IMR-90 (cell line): Measurements from ENCODE around the gene ACADS. TPM values are rescaled to one million over a fixed set of nuclear protein-coding genes. Genes with fewer than 3 reads are reported as not detected.

ENCODE experiments used
- ATAC-seq: fragments of 200-7000 bp; cut with Tn5 transposase; 2 replicates; pipeline ENCODE4 v1.9.1; 2020; ENCODE audit warnings: low read depth, mild to moderate bottlenecking, moderate library complexity
- BruUV-seq: library from RNA; stranded (reverse); fragments of 400-500 nt; replicated peaks from 2 replicates; lab custom pipeline; 2021; lab: Mats Ljungman, UMichigan
- CTCF ChIA-PET: fragments of 300-600 bp; formaldehyde crosslinking; extraction: SDS; loops from one replicate; lab custom pipeline; 2021; ENCODE audit warnings: antibody characterized with exemption; lab: Yijun Ruan, JAX
- POLR2A ChIA-PET: fragments of 300-600 bp; sonication (Branson Sonifier 250); formaldehyde crosslinking; loops from one replicate; lab custom pipeline; 2022; ENCODE audit warnings: antibody characterized with exemption; ENCODE audit not compliant: unreplicated experiment; lab: Charles Lee
- DNase-seq: peaks from one replicate; pipeline ENCODE4 v3.0.0; 2013
- H2AFZ ChIP-seq: replicated peaks from 2 replicates; pipeline ENCODE3; 2013; ENCODE audit warnings: low read length, mild to moderate bottlenecking; ENCODE audit not compliant: poor library complexity
- H2AK5ac ChIP-seq: 2 replicates; pipeline ENCODE4 v1.6.1; 2013; ENCODE audit warnings: low read depth, low read length, inconsistent platforms
- H2AK9ac ChIP-seq: replicated peaks from 2 replicates; pipeline ENCODE3; 2013; ENCODE audit warnings: mild to moderate bottlenecking, low read depth, low read length, moderate library complexity; ENCODE audit not compliant: poor library complexity
- H2BK120ac ChIP-seq: 2 replicates; pipeline ENCODE4 v1.6.1; 2013; ENCODE audit warnings: low read depth, low read length, inconsistent platforms
- H2BK15ac ChIP-seq: 3 replicates; pipeline ENCODE4 v1.6.1; 2013; ENCODE audit warnings: low read depth, low read length, inconsistent platforms
- H2BK20ac ChIP-seq: 2 replicates; pipeline ENCODE4 v1.6.1; 2013; ENCODE audit warnings: low read depth, mild to moderate bottlenecking, inconsistent platforms, low read length, moderate library complexity
- H2BK5ac ChIP-seq: 2 replicates; pipeline ENCODE4 v1.6.1; 2013; ENCODE audit warnings: mild to moderate bottlenecking, low read depth, low read length, inconsistent platforms; ENCODE audit not compliant: poor library complexity, severe bottlenecking
- H3K14ac ChIP-seq: replicated peaks from 2 replicates; pipeline ENCODE4 v1.6.1; 2013; ENCODE audit warnings: low read depth, low read length, inconsistent platforms
- H3K18ac ChIP-seq: 2 replicates; pipeline ENCODE4 v1.6.1; 2013; ENCODE audit warnings: low read depth, low read length, control low read depth
- H3K23ac ChIP-seq: 2 replicates; pipeline ENCODE4 v1.6.1; 2013; ENCODE audit warnings: low read depth, low read length, inconsistent platforms
- H3K27ac ChIP-seq: 2 replicates; pipeline ENCODE4 v1.5.1; 2013; ENCODE audit warnings: mild to moderate bottlenecking, control low read depth, low read length; ENCODE audit not compliant: insufficient read depth
- H3K27me3 ChIP-seq: 2 replicates; pipeline ENCODE4 v1.6.1; 2013; ENCODE audit warnings: low read length; ENCODE audit not compliant: control insufficient read depth, insufficient read depth
- H3K36me3 ChIP-seq: 2 replicates; pipeline ENCODE4 v1.6.1; 2013; ENCODE audit warnings: low read length, mixed read lengths; ENCODE audit not compliant: control insufficient read depth, insufficient read depth
- H3K4ac ChIP-seq: 2 replicates; pipeline ENCODE4 v1.6.1; 2013; ENCODE audit warnings: low read depth, low read length, inconsistent platforms
- H3K4me1 ChIP-seq: 2 replicates; pipeline ENCODE4 v1.6.1; 2013; ENCODE audit warnings: low read length, mixed read lengths; ENCODE audit not compliant: control insufficient read depth, insufficient read depth
- H3K4me2 ChIP-seq: 2 replicates; pipeline ENCODE4 v1.6.1; 2013; ENCODE audit warnings: low read depth, mild to moderate bottlenecking, control low read depth, low read length, moderate library complexity
- H3K4me3 ChIP-seq: 2 replicates; pipeline ENCODE4 v1.5.1; 2013; ENCODE audit warnings: low read depth, mild to moderate bottlenecking, control low read depth, low read length, moderate library complexity; ENCODE audit not compliant: insufficient read depth
- H3K56ac ChIP-seq: 2 replicates; pipeline ENCODE4 v1.6.1; 2013; ENCODE audit warnings: low read length, inconsistent platforms; ENCODE audit not compliant: insufficient read depth; ENCODE audit errors: extremely low read depth
- H3K79me1 ChIP-seq, 2 experiments: 2 replicates each; pipeline ENCODE4 v1.6.1; 2013; ENCODE audit warnings: low read length in 2 of 2, inconsistent platforms in 1 of 2, low read depth in 1 of 2
- H3K9ac ChIP-seq: 2 replicates; pipeline ENCODE4 v1.6.1; 2013; ENCODE audit warnings: low read depth, low read length, control low read depth
- H3K9me1 ChIP-seq: 2 replicates; pipeline ENCODE4 v1.6.1; 2013; ENCODE audit warnings: low read length, inconsistent platforms; ENCODE audit not compliant: insufficient read depth
- H3K9me3 ChIP-seq: 2 replicates; pipeline ENCODE4 v1.6.1; 2013; ENCODE audit warnings: low read length; ENCODE audit not compliant: control insufficient read depth, insufficient read depth
- H4K20me1 ChIP-seq: 2 replicates; pipeline ENCODE4 v1.6.1; 2013; ENCODE audit warnings: low read length, inconsistent platforms; ENCODE audit not compliant: insufficient read depth
- H4K5ac ChIP-seq: 2 replicates; pipeline ENCODE4 v1.6.1; 2013; ENCODE audit warnings: mild to moderate bottlenecking, low read depth, low read length, control low read depth
- H4K8ac ChIP-seq, 2 experiments: 2 replicates each; pipeline ENCODE4 v1.6.1; 2013; ENCODE audit warnings: low read depth in 2 of 2, low read length in 2 of 2, control low read depth in 1 of 2, inconsistent platforms in 1 of 2
- H4K91ac ChIP-seq: 2 replicates; pipeline ENCODE4 v1.6.1; 2013; ENCODE audit warnings: low read depth, low read length, inconsistent platforms; ENCODE audit not compliant: insufficient read depth
- BHLHE40 ChIP-seq: fragments of 150-350 bp; IDR thresholded peaks from 2 replicates; pipeline ENCODE4 v1.6.1; 2016; ENCODE audit warnings: mild to moderate bottlenecking, low read depth, low read length
- CEBPB ChIP-seq: IDR thresholded peaks from 2 replicates; pipeline ENCODE4 v1.6.1; 2012; ENCODE audit warnings: low read depth, low read length, improper control_type of control experiment
- CHD1 ChIP-seq: IDR thresholded peaks from 2 replicates; pipeline ENCODE4 v1.6.1; 2012; ENCODE audit warnings: low read depth, low read length, improper control_type of control experiment
- FOS ChIP-seq: fragments of 150-350 bp; IDR thresholded peaks from 2 replicates; pipeline ENCODE4 v1.6.1; 2016; ENCODE audit warnings: low read depth, low read length
- MAFK ChIP-seq: IDR thresholded peaks from 2 replicates; pipeline ENCODE4 v1.6.1; 2012; ENCODE audit warnings: low read depth, low read length, improper control_type of control experiment
- MAZ ChIP-seq: IDR thresholded peaks from 2 replicates; pipeline ENCODE4 v1.6.1; 2012; ENCODE audit warnings: low read depth, mild to moderate bottlenecking, low read length, improper control_type of control experiment, moderate library complexity, borderline replicate concordance
- MXI1 ChIP-seq: IDR thresholded peaks from 2 replicates; pipeline ENCODE4 v1.6.1; 2012; ENCODE audit warnings: low read depth, mild to moderate bottlenecking, low read length, moderate library complexity, borderline replicate concordance
- NFE2L2 ChIP-seq: fragments of 150-350 bp; IDR thresholded peaks from 2 replicates; pipeline ENCODE4 v1.6.1; 2016; ENCODE audit warnings: low read depth, mild to moderate bottlenecking, low read length
- POLR2A ChIP-seq: IDR thresholded peaks from 2 replicates; pipeline ENCODE4 v1.6.1; 2012; ENCODE audit warnings: mild to moderate bottlenecking, low read depth, low read length
- RAD21 ChIP-seq: IDR thresholded peaks from 2 replicates; pipeline ENCODE4 v1.6.1; 2012; ENCODE audit warnings: low read length, improper control_type of control experiment
- RCOR1 ChIP-seq: IDR thresholded peaks from 2 replicates; pipeline ENCODE4 v1.6.1; 2012; ENCODE audit warnings: mild to moderate bottlenecking, low read length, improper control_type of control experiment; ENCODE audit not compliant: insufficient replicate concordance
- WGBS, 2 experiments: methylation state at CpG; one replicate each; pipeline versions ENCODE4 v1.1.5 to v1.1.7; 2013; ENCODE audit warnings: missing lambda C conversion rate in 2 of 2; ENCODE audit not compliant: insufficient read length in 1 of 2; ENCODE audit errors: extremely low coverage in 2 of 2; 5-methylcytosine and 5-hydroxymethylcytosine counted together
- dilution Hi-C: fragments of 300-500 bp; cut with HindIII; formaldehyde crosslinking; loops from one replicate; pipeline ENCODE4 v1.14.3; 2018; ENCODE audit warnings: low sequenced_read_pairs; ENCODE audit not compliant: unreplicated experiment
- in situ Hi-C: fragments of 300-500 bp; cut with MboI; formaldehyde crosslinking; loops from 3 replicates; pipeline ENCODE4 v1.14.3; 2019; ENCODE audit warnings: low sequenced_read_pairs, inconsistent platforms, mixed read lengths
- intact Hi-C: fragments of 100-400 bp; cut with micrococcal nuclease; formaldehyde crosslinking; loops from 2 replicates; pipeline ENCODE4 v1.10.0; 2022
- polyA plus RNA-seq, 3 experiments: library from polyadenylated mRNA; depleted of rRNA; stranded (reverse); fragments of >200 nt; gene quantifications; 2 replicates each; pipeline ENCODE4 v1.2.3, GENCODE V29; 2012; ENCODE audit warnings: low replicate concordance in 1 of 3
- total RNA-seq: library from RNA; depleted of rRNA; stranded (reverse); fragments of >200 nt; gene quantifications from 2 replicates; pipeline ENCODE4 v1.2.3, GENCODE V29; 2012
- TF ChIP-seq, protein P1 (sequence below): fragments of 150-350 bp; IDR thresholded peaks from 2 replicates; pipeline ENCODE4 v1.6.1; 2016; ENCODE audit warnings: low read depth, mild to moderate bottlenecking, low read length, moderate library complexity, borderline replicate concordance

The ACADS gene
- total and polyA plus RNA-seq, 2 of the 4 experiments (the other 2 are of a cell fraction): 2.9 to 5.5 TPM

DNA sequence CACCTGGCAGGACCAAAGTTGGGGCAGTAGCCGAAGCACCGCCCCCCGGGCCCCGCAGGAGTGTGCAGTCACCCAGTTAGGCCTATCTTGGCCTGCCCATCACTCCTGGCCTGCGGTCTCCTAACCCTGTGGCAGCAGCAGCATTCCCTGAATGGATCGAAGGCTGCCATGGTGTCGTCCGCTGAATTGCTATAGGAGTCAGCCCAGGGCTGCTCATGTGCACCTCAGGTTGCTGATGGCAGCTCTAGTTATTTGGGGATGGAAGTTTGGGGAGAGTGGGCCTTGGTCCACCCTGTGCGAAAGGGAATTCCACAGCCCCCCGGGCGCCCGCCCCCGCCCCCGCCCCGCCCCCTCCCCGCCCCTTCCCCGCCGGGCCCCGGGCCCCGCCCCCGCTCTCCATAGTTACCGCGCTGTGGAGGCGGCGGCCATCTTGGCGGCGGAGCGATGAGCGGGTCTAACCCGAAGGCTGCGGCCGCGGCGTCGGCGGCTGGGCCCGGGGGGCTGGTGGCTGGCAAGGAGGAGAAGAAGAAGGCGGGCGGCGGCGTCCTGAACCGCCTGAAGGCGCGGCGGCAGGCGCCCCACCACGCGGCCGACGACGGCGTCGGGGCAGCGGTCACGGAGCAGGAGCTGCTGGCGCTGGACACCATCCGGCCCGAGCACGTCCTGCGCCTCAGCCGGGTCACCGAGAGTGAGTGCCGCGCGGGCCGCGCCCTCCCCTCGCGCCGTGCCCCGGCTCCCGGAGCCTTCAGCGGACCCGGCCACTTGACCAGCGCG, 15.4 kb upstream of the ACADS start, which contains the start of gene UNC119B:
TSS of gene UNC119B (plus strand) at position 428 of the 774 bp plus-strand sequence. CDS start at position 445, 17 bp downstream.
- intact Hi-C loops (loop anchor here (1.0 to 5.0 kb wide), 4 partner anchors 21 to 383 kb away; partner anchors contain the start of gene PLA2G1B), dilution Hi-C loops (no loop called here), in situ Hi-C loops (loop anchor here (5.0 kb wide), 1 partner anchor 128 kb away; the partner anchor contains the start of gene POP5)
- H3K4me3 ChIP-seq: peak within 1 kb of the TSS; percentile 93
- no TSS peak for BruUV-seq
- ChIA-PET POLR2A (interaction anchor here (0.6 kb wide), 2 partner anchors 53 to 60 kb away, joined by 4 to 11 read pairs; no protein-coding TSS in a partner anchor), CTCF (interaction anchor here (1.4 to 2.4 kb wide), 2 partner anchors 61 to 63 kb away, joined by 4 to 10 read pairs; no protein-coding TSS in a partner anchor)
- peak within 1 kb of the TSS; percentile 67 for H3K4ac ChIP-seq
- WGBS, 2 experiments: 9% methylated on average over 7 of the region's 76 CpGs; no CpG with 5 or more reads in 1 of the 2 experiments
- peak within 1 kb of the TSS; percentile 57 for H3K56ac ChIP-seq
- H4K20me1 ChIP-seq: peaks cover 5% of the 10 kb centered on the region; the same call in 1 of the 2 replicates
- H4K8ac ChIP-seq: peak within 1 kb of the TSS in 1 of 2 experiments; percentile 97; a peak in 3 of 4 replicates
- H2AFZ ChIP-seq: peak within 1 kb of the TSS; percentile 99
- H2AK9ac ChIP-seq: peak within 1 kb of the TSS; percentile 96
- H2BK20ac ChIP-seq: no peak within 1 kb of the TSS
- peak within 1 kb of the TSS; percentile 80 for H3K14ac ChIP-seq
- no peak within 1 kb of the TSS for H3K18ac ChIP-seq
- H4K5ac ChIP-seq: peak within 1 kb of the TSS; percentile 3; the same call in 1 of the 2 replicates
- peaks cover 10% of the 10 kb centered on the region for H3K36me3 ChIP-seq
- peak within 1 kb of the TSS; percentile 83 for H3K27ac ChIP-seq
- H2BK15ac ChIP-seq: no peak within 1 kb of the TSS
- peaks cover 20 to 34% of the 10 kb centered on the region in 2 experiments for H3K79me1 ChIP-seq
- H3K9me3 ChIP-seq: no peaks in the 10 kb centered on the region
- peaks cover 8% of the 10 kb centered on the region for H3K9me1 ChIP-seq
- DNase-seq: peak; percentile 33
- peak within 1 kb of the TSS; percentile 99 for H3K23ac ChIP-seq
- ATAC-seq: peak; percentile 93
- no peaks in the 10 kb centered on the region for H3K27me3 ChIP-seq
- H2BK120ac ChIP-seq: peak within 1 kb of the TSS; percentile 24; the same call in 1 of the 2 replicates
- H3K4me2 ChIP-seq: peak within 1 kb of the TSS; percentile 95
- peak within 1 kb of the TSS; percentile 70; the same call in 1 of the 2 replicates for H4K91ac ChIP-seq
- peak within 1 kb of the TSS; percentile 59 for H2AK5ac ChIP-seq
- H3K4me1 ChIP-seq: peaks cover 3% of the 10 kb centered on the region
- H2BK5ac ChIP-seq: peak within 1 kb of the TSS; percentile 79
- TF ChIP-seq CEBPB: no peak
- no peak for TF ChIP-seq BHLHE40
- TF ChIP-seq MXI1: peak; percentile 78; the same call in 1 of the 2 replicates
- TF ChIP-seq RCOR1: no peak
- TF ChIP-seq RAD21: no peak
- TF ChIP-seq POLR2A: peak; percentile 39; the same call in 1 of the 2 replicates
- TF ChIP-seq, protein P1, sequence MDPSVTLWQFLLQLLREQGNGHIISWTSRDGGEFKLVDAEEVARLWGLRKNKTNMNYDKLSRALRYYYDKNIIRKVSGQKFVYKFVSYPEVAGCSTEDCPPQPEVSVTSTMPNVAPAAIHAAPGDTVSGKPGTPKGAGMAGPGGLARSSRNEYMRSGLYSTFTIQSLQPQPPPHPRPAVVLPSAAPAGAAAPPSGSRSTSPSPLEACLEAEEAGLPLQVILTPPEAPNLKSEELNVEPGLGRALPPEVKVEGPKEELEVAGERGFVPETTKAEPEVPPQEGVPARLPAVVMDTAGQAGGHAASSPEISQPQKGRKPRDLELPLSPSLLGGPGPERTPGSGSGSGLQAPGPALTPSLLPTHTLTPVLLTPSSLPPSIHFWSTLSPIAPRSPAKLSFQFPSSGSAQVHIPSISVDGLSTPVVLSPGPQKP: no peak
- no peak for TF ChIP-seq MAFK
- TF ChIP-seq MAZ: 0 out of 2 replicates have a peak, but pooled peaks have one; percentile 11
- no peak for TF ChIP-seq FOS
- TF ChIP-seq CHD1: 0 out of 2 replicates have a peak, but pooled peaks have one; percentile 23
- no peak for TF ChIP-seq NFE2L2
- H3K9ac ChIP-seq: peak within 1 kb of the TSS; percentile 77
